WTC11 (cell line): Measurements from ENCODE around the gene MACF1. TPM values are rescaled to one million over a fixed set of nuclear protein-coding genes. Genes with fewer than 3 reads are reported as not detected.

Source experiments
- ATAC-seq: fragments of 200-7000 bp; cut with Tn5 transposase; 2 replicates; pipeline ENCODE4 v1.10.0; 2021; ENCODE audit warnings: mild to moderate bottlenecking, moderate library complexity
- CTCF ChIA-PET: fragments of 300-600 bp; sonication (Branson Sonifier 250); formaldehyde crosslinking; loops from one replicate; lab custom pipeline; 2021; ENCODE audit warnings: antibody characterized with exemption; lab: Charles Lee
- POLR2A ChIA-PET: fragments of 350-600 bp; sonication (Branson Sonifier 250); formaldehyde crosslinking; loops from one replicate; lab custom pipeline; 2021; ENCODE audit warnings: antibody characterized with exemption; lab: Charles Lee
- DNase-seq: peaks from one replicate; pipeline ENCODE4 v3.0.0; 2021; ENCODE audit warnings: low spot score
- H3K27ac Mint-ChIP-seq: 2 replicates; pipeline ENCODE4 v1.8.0; 2021; ENCODE audit warnings: mixed read lengths
- H3K27me3 Mint-ChIP-seq: 2 replicates; pipeline ENCODE4 v1.8.0; 2021; ENCODE audit warnings: low read depth, mild to moderate bottlenecking, moderate library complexity, mixed read lengths
- H3K36me3 Mint-ChIP-seq: 2 replicates; pipeline ENCODE4 v1.8.0; 2021; ENCODE audit warnings: mixed read lengths
- H3K4me1 Mint-ChIP-seq: 2 replicates; pipeline ENCODE4 v1.8.0; 2022; ENCODE audit warnings: mixed read lengths
- H3K4me3 Mint-ChIP-seq: 2 replicates; pipeline ENCODE4 v1.8.0; 2021; ENCODE audit warnings: mild to moderate bottlenecking, moderate library complexity, mixed read lengths
- H3K9me3 Mint-ChIP-seq: 2 replicates; pipeline ENCODE4 v1.8.0; 2021; ENCODE audit warnings: mixed read lengths
- ARID4B ChIP-seq: sonication (generic); formaldehyde crosslinking; IDR thresholded peaks from 2 replicates; pipeline ENCODE4 v1.8.0; 2023; ENCODE audit warnings: missing genetic modification reagents, mild to moderate bottlenecking, borderline replicate concordance
- ATF1 ChIP-seq: sonication (generic); formaldehyde crosslinking; IDR thresholded peaks from 2 replicates; pipeline ENCODE4 v1.8.1; 2023; ENCODE audit warnings: mild to moderate bottlenecking, moderate library complexity, missing genetic modification reagents
- GRHL2 ChIP-seq: fragments of 250-450 bp; sonication (Bioruptor Pico); IDR thresholded peaks from 2 replicates; pipeline ENCODE4 v1.8.0; 2022; ENCODE audit warnings: mild to moderate bottlenecking, moderate library complexity; ENCODE audit not compliant: insufficient replicate concordance, severe bottlenecking
- JUN ChIP-seq: sonication (generic); formaldehyde crosslinking; IDR thresholded peaks from 2 replicates; pipeline ENCODE4 v1.8.0; 2023; ENCODE audit warnings: mild to moderate bottlenecking, missing genetic modification reagents
- KAT7 ChIP-seq: sonication (generic); formaldehyde crosslinking; IDR thresholded peaks from 2 replicates; pipeline ENCODE4 v1.8.1; 2023; ENCODE audit warnings: missing genetic modification reagents, mild to moderate bottlenecking, borderline replicate concordance
- MLX ChIP-seq: sonication (generic); formaldehyde crosslinking; IDR thresholded peaks from 2 replicates; pipeline ENCODE4 v1.8.1; 2023; ENCODE audit warnings: mild to moderate bottlenecking, missing genetic modification reagents, moderate library complexity
- MXD4 ChIP-seq: fragments of 250-450 bp; sonication (Bioruptor Pico); IDR thresholded peaks from 2 replicates; pipeline ENCODE4 v1.8.0; 2021; ENCODE audit warnings: mild to moderate bottlenecking, moderate library complexity, borderline replicate concordance
- MYBL2 ChIP-seq: sonication (generic); formaldehyde crosslinking; IDR thresholded peaks from 2 replicates; pipeline ENCODE4 v1.8.1; 2023; ENCODE audit warnings: mild to moderate bottlenecking, moderate library complexity, missing genetic modification reagents
- PRRX2 ChIP-seq: fragments of 250-450 bp; sonication (Bioruptor Pico); IDR thresholded peaks from 2 replicates; pipeline ENCODE4 v1.8.0; 2021; ENCODE audit warnings: mild to moderate bottlenecking
- RORB ChIP-seq: fragments of 250-450 bp; sonication (Bioruptor Pico); IDR thresholded peaks from 2 replicates; pipeline ENCODE4 v1.9.0; 2021; ENCODE audit warnings: mild to moderate bottlenecking
- SMAD4 ChIP-seq: sonication (generic); formaldehyde crosslinking; IDR thresholded peaks from 2 replicates; pipeline ENCODE4 v1.8.0; 2022; ENCODE audit warnings: mild to moderate bottlenecking, missing genetic modification reagents
- SP1 ChIP-seq: sonication (generic); formaldehyde crosslinking; conservative IDR thresholded peaks from 2 replicates; pipeline ENCODE4 v1.8.1; 2022; ENCODE audit warnings: missing genetic modification reagents
- TP53 ChIP-seq: sonication (generic); formaldehyde crosslinking; IDR thresholded peaks from 2 replicates; pipeline ENCODE4 v1.8.1; 2023; ENCODE audit warnings: mild to moderate bottlenecking, missing genetic modification reagents
- USF2 ChIP-seq: sonication (generic); formaldehyde crosslinking; IDR thresholded peaks from 2 replicates; pipeline ENCODE4 v1.8.1; 2023; ENCODE audit warnings: mild to moderate bottlenecking, missing genetic modification reagents, moderate library complexity
- ZMAT4 ChIP-seq: fragments of 250-450 bp; sonication (Bioruptor Pico); IDR thresholded peaks from 2 replicates; pipeline ENCODE4 v1.9.0; 2021; ENCODE audit warnings: mild to moderate bottlenecking
- ZNF138 ChIP-seq: sonication (generic); formaldehyde crosslinking; conservative IDR thresholded peaks from 2 replicates; pipeline ENCODE4 v1.8.1; 2022; ENCODE audit warnings: mild to moderate bottlenecking, moderate library complexity, missing genetic modification reagents
- ZNF232 ChIP-seq: sonication (generic); formaldehyde crosslinking; IDR thresholded peaks from 2 replicates; pipeline ENCODE4 v1.8.0; 2022; ENCODE audit warnings: mild to moderate bottlenecking, missing genetic modification reagents
- ZNF512 ChIP-seq: sonication (generic); formaldehyde crosslinking; IDR thresholded peaks from 2 replicates; pipeline ENCODE4 v1.8.1; 2022; ENCODE audit warnings: missing genetic modification reagents, borderline replicate concordance
- total RNA-seq: library from RNA; stranded (reverse); gene quantifications from 3 replicates; pipeline ENCODE4 v1.2.3, GENCODE V29; 2021
- TF ChIP-seq, protein P1 (sequence below): fragments of 250-450 bp; sonication (Bioruptor Pico); IDR thresholded peaks from 2 replicates; pipeline ENCODE4 v1.9.0; 2021; ENCODE audit warnings: mild to moderate bottlenecking, borderline replicate concordance

Gene MACF1
- total RNA-seq, 1 experiment from 2014 or later = 327 TPM

DNA sequence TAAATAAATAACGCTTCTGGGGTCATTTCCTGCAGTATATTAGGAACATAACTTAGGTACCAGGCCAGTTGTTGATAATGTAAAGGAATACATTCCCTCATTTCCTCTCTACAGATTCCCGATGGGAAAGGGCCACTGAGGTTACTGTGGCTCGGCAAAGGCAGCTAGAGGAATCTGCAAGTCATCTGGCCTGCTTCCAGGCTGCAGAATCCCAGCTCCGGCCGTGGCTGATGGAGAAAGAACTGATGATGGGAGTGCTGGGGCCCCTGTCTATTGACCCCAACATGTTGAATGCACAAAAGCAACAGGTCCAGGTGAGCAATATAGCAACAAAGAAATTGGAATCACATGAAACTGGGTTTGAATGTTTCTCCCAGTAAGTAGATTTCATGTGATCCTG, 177.3 kb downstream of the MACF1 start:
- no peak for ATAC-seq
- CTCF ChIA-PET = interaction anchor here (0.7 kb wide), 1 partner anchor 93 kb away, joined by 6 read pairs; no protein-coding TSS in a partner anchor
- no peaks in the 10 kb centered on the region for H3K9me3 Mint-ChIP-seq

GRCh38 chr1:39384305-39384704, 179.8 kb downstream of the MACF1 start:
- DNase-seq (no peak), ATAC-seq (no peak)
- H3K4me1 Mint-ChIP-seq = no peaks in the 10 kb centered on the region
- no peaks in the 10 kb centered on the region for H3K9me3 Mint-ChIP-seq
- no peak overlapping the region for H3K27ac Mint-ChIP-seq
- peaks cover 77% of the 10 kb centered on the region for H3K36me3 Mint-ChIP-seq
- no peak overlapping the region for H3K4me3 Mint-ChIP-seq
- H3K27me3 Mint-ChIP-seq = no peaks in the 10 kb centered on the region
- ChIA-PET POLR2A (no interaction called here), CTCF (interaction anchor here (1.6 kb wide), 1 partner anchor 27 kb away, joined by 5 read pairs; no protein-coding TSS in a partner anchor)
- TF ChIP-seq ZMAT4 (CRISPR knock-in tag) (no peak), PRRX2 (CRISPR knock-in tag) (no peak), USF2 (CRISPR knock-in tag) (no peak), GRHL2 (CRISPR knock-in tag) (no peak)
- TF ChIP-seq, protein P1, sequence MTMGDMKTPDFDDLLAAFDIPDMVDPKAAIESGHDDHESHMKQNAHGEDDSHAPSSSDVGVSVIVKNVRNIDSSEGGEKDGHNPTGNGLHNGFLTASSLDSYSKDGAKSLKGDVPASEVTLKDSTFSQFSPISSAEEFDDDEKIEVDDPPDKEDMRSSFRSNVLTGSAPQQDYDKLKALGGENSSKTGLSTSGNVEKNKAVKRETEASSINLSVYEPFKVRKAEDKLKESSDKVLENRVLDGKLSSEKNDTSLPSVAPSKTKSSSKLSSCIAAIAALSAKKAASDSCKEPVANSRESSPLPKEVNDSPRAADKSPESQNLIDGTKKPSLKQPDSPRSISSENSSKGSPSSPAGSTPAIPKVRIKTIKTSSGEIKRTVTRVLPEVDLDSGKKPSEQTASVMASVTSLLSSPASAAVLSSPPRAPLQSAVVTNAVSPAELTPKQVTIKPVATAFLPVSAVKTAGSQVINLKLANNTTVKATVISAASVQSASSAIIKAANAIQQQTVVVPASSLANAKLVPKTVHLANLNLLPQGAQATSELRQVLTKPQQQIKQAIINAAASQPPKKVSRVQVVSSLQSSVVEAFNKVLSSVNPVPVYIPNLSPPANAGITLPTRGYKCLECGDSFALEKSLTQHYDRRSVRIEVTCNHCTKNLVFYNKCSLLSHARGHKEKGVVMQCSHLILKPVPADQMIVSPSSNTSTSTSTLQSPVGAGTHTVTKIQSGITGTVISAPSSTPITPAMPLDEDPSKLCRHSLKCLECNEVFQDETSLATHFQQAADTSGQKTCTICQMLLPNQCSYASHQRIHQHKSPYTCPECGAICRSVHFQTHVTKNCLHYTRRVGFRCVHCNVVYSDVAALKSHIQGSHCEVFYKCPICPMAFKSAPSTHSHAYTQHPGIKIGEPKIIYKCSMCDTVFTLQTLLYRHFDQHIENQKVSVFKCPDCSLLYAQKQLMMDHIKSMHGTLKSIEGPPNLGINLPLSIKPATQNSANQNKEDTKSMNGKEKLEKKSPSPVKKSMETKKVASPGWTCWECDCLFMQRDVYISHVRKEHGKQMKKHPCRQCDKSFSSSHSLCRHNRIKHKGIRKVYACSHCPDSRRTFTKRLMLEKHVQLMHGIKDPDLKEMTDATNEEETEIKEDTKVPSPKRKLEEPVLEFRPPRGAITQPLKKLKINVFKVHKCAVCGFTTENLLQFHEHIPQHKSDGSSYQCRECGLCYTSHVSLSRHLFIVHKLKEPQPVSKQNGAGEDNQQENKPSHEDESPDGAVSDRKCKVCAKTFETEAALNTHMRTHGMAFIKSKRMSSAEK (CRISPR knock-in tag) = no peak

More for the DNA sequence above, 177.3 kb downstream of the MACF1 start:
- Mint-ChIP-seq H3K4me1 (no peaks in the 10 kb centered on the region), H3K27me3 (no peaks in the 10 kb centered on the region), H3K27ac (no peak overlapping the region), H3K36me3 (peaks cover 62% of the 10 kb centered on the region), H3K4me3 (no peak overlapping the region)
- no peak for TF ChIP-seq MLX (CRISPR knock-in tag)
- TF ChIP-seq KAT7 (CRISPR knock-in tag) = no peak
- TF ChIP-seq ATF1 = no peak
- no peak for TF ChIP-seq JUN (CRISPR knock-in tag)
- TF ChIP-seq RORB (CRISPR knock-in tag) = no peak
- TF ChIP-seq ARID4B (CRISPR knock-in tag) = no peak
- TF ChIP-seq SMAD4 (CRISPR knock-in tag) = no peak
- TF ChIP-seq ZNF138 = no peak
- no peak for TF ChIP-seq ZMAT4 (CRISPR knock-in tag)
- TF ChIP-seq ZNF512 (CRISPR knock-in tag) = no peak
- no peak for TF ChIP-seq MXD4 (CRISPR knock-in tag)
- TF ChIP-seq SP1 = no peak
- TF ChIP-seq ZNF232 (CRISPR knock-in tag) = no peak
- no peak for TF ChIP-seq TP53 (CRISPR knock-in tag)
- no peak for TF ChIP-seq MYBL2 (CRISPR knock-in tag)
- POLR2A ChIA-PET = no interaction called here
- DNase-seq = no peak
